ENCODE measurements around the gene POLR2E.

The POLR2E gene

GRCh38 chr19:1093330-1093729 is 1.8 kb downstream of the POLR2E start:
- DNase-seq, result no peak

- no peak for DNase-seq
Observed at GRCh38 chr19:1091544-1092175, 3.5 kb downstream of the POLR2E start.

DNA sequence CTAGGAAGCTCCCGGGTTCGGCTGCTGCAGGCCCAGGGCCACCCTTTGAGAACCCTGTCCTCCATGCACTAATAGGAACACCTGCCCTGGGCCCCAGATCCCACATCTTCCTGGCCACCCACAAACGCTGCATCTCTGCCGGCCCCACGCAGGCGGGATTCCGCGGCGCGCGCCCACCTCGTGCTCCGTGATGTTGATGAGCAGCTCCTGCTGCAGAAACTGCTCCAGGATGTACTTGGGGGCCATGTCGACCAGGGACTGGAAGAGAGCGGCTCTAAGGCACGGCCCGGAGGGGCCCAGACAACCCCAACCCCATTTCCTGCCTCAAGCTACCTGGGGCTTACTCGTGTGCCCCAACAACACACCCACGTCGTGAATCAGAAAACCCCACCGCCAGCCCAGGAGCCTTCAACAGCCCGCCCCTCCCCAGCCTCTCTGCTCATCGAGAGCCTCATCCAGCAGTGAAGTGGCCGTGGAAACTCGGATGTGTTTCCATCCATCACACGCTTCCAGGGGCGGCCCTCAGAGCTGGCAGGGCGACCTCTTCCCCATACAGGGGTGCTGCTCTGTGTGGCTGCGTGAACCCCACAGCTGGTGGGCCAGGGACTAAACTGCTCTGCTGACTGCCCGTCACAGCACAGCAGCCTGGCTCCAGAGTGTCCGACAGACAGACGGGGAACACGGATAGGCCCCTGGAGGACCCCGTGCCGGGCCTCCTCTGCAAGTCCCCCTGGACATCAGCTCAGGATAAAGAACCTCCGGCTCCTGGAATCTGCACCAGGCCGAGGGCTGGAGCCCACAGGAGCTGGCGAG is 4.2 kb downstream of the POLR2E start:
- DNase-seq, result no peak

DNA sequence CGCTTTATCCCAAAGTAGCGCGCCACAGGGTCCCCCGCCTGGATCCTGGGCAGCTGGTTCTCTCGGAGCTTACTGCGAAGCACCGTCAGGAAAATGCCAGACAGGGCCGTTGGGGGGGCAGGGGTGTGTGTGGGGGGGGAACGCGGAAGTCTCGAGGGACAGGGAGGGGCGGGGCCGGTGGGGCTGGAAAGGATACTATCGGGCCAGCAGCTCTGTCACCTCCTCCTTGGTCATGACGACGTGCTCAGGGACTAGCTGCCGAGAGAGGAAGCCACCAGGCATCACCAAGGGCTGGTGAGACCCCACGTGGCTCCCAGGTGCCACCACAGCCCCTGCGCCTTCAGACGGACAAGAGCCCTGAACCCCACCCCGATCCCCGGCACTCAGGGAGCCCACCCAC is 5.3 kb downstream of the POLR2E start:
- DNase-seq, result no peak

- no peak for DNase-seq
Observed at GRCh38 chr19:1089126-1089771, 5.9 kb downstream of the POLR2E start.

DNA sequence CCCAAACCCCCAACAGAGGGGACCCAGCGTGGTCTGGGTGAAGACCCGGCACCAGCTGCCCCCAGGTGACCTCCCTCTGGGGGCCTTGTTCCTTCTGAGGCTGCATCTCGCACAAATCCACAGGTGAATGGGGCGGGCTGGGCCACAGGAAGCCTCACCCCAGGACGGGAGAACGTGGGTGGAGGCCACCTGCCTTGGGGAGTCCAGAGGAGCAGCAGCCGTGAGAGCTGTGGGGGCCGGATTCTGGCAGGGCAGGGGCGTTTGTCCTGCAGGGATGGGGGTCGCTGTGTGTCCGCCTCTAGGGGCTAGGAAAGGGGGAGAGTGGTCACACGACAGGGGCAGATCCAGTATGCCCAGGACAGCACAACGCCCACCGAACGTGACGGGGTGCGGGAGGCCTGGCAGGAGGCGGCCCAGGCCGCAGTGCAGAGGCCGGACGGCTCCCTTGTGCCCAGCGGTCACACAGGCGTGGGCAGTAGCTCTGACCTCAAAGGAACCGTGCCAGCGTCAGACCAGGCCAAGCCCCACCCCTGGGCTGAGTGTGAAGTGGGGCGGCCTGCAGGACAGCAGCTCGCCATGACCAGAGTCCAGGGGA is 6.7 kb downstream of the POLR2E start:
- no peak for DNase-seq

GRCh38 chr19:1087813-1088415 is 7.3 kb downstream of the POLR2E start:
- peak; percentile 9 to 32 for DNase-seq

- no peak for DNase-seq
Observed at GRCh38 chr19:1086613-1087012, 8.6 kb downstream of the POLR2E start.

- no peak for DNase-seq
Observed at GRCh38 chr19:1085676-1086442, 9.3 kb downstream of the POLR2E start.

GRCh38 chr19:1085053-1085658 is 10.0 kb downstream of the POLR2E start:
- DNase-seq, result no peak

DNA sequence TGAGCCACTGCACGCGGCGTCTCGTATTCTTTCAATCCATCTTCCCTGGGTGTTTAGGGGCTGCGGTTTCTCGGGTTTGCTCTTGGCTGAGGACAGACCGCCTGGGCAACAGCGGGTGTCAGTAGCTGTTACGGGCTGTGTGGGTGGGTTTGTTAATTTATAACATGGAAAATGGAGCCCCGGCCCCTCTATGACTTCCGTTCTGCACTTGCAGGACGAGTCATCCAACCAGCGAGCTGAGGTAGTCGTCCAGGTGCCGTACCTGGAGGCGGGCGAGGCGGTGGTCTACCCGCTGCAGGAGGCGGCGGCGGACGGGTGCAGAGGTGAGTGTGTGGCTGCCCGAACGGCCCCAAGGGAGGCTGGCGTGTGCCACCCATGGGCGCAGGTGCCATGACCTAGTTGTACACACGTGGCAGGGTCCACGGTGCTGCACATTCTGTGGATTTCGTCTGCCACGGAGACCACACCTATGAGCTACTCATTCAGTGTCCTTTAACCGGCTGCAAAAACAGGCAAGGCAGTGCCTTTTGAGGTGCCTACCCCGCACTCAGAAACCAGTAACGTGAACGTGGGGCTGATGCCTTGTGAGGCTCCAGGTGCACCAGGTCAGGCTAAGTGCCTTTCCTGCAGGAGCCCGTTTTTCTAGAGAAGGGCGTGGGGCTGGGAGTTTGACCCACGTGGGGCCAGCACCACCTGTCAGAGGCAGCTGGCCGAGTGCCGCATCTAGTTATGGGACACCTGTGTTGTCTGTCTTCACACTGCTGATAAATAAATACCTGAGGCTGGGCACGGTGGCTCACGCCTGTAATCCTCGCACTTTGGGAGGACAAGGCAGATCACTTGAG is 10.9 kb downstream of the POLR2E start:
- no peak for DNase-seq

GRCh38 chr19:1082928-1083816 is 12.0 kb downstream of the POLR2E start:
- DNase-seq, result no peak

GRCh38 chr19:1082165-1082927 is 12.8 kb downstream of the POLR2E start:
- no peak for DNase-seq

GRCh38 chr19:1081301-1082164 is 13.6 kb downstream of the POLR2E start:
- DNase-seq, result no peak

DNA sequence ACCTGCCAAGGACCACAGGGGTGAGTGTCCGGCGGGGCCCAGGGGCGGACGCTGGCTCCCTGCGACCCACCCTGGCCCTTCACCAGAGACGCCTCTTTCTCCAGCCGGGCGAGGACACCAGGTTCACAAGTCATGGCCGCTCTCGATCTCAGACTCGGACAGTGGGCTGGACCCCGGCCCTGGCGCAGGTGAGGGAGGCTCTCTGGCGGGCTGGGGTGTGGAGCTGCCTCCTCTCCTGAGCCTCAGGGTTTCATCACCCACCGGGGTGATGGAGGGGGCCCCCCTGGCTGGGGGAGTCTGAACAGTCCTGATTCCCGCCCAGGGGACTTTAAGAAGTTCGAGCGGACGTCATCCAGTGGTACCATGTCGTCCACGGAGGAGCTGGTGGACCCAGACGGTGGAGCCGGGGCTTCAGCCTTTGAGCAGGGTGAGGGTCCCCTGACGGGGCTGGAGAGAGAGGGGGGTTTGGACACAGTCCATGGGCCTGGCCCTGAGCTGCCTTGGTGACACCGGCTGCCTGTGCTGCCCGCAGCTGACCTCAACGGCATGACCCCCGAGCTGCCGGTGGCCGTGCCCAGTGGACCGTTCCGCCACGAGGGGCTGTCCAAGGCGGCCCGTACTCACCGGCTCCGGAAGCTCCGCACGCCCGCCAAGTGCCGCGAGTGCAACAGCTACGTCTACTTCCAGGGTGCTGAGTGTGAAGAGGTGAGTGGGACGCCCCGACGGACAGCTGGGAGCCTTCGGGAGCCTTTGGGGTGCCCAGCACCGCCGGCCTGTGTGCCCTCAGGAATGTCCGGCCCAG is 14.6 kb downstream of the POLR2E start:
- DNase-seq, result no peak

DNA sequence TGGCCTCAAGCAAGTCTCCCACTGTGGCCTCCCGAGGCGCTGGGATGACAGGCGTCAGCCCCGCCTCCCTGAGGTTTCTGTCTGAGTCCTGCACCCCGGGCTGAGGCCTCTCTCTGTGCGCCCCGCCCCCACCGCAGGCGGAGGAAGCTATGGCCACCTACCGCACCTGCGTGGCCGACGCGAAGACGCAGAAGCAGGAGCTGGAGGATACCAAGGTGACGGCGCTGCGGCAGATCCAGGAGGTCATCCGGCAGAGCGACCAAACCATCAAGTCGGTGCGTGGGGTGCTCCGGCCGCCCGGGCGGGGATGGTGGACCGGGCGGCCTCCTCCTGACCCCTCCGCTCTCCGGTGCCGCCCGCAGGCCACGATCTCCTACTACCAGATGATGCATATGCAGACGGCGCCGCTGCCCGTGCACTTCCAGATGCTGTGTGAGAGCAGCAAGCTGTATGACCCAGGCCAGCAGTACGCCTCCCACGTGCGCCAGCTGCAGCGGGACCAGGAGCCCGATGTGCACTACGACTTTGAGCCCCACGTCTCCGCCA is 15.5 kb downstream of the POLR2E start:
- no peak for DNase-seq

- peak; percentile 2 to 18 for DNase-seq
Observed at GRCh38 chr19:1076951-1077350, 18.2 kb downstream of the POLR2E start.
